PC-3 (cell line): ENCODE results near the gene SMYD3.

ENCODE experiments used
- CTCF ChIP-seq: fragments of 300-600 bp; sonication (generic); conservative IDR thresholded peaks from 2 replicates; pipeline ENCODE4 v1.5.1; 2017; ENCODE audit warnings: antibody characterized with exemption, low read depth, mild to moderate bottlenecking, low read length
- EZH2phosphoT487 ChIP-seq: fragments of 300-600 bp; sonication (generic); IDR thresholded peaks from 2 replicates; pipeline ENCODE4 v1.6.1; 2018; ENCODE audit warnings: mild to moderate bottlenecking, antibody characterized with exemption, low read length, borderline replicate concordance

GRCh38 chr1:245894843-245895242 is 612.2 kb downstream of the SMYD3 start:
- TF ChIP-seq EZH2phosphoT487 (no peak), CTCF (no peak)
